Subcutaneous adipose tissue (tissue), 4 donors: ENCODE results near the gene SLC6A18. TPM values are rescaled to one million over a fixed set of nuclear protein-coding genes. Genes with fewer than 3 reads are reported as not detected.

ENCODE experiments used
- CTCF ChIP-seq: fragments of 450-650 bp; IDR thresholded peaks from one replicate; pipeline ENCODE4 v1.5.1; 2016; ENCODE audit warnings: low read depth, mild to moderate bottlenecking, control low read depth, antibody characterized with exemption, moderate library complexity
- total RNA-seq, 4 donors: library from RNA; depleted of rRNA; stranded (reverse); fragments of >200 nt; gene quantifications; one replicate each; pipeline ENCODE4 v1.1.0, GENCODE V29; 2016

The SLC6A18 gene
- total RNA-seq, 4 donors from 2014 or later: not detected

- TF ChIP-seq CTCF: no peak
Observed at GRCh38 chr5:1264211-1264610, 39.0 kb downstream of the SLC6A18 start.

GRCh38 chr5:1265026-1265425, 39.8 kb downstream of the SLC6A18 start:
- TF ChIP-seq CTCF: no peak

GRCh38 chr5:1265461-1266455, 40.6 kb downstream of the SLC6A18 start:
- TF ChIP-seq CTCF: no peak

- TF ChIP-seq CTCF: no peak
Observed at GRCh38 chr5:1266791-1267190, 41.6 kb downstream of the SLC6A18 start.

- TF ChIP-seq CTCF: no peak
Observed at GRCh38 chr5:1268056-1268455, 42.9 kb downstream of the SLC6A18 start.

GRCh38 chr5:1268666-1269065, 43.5 kb downstream of the SLC6A18 start:
- TF ChIP-seq CTCF: no peak

GRCh38 chr5:1270426-1270825, 45.2 kb downstream of the SLC6A18 start:
- TF ChIP-seq CTCF: no peak
